Measurements from ENCODE around the gene RGPD3.
"Not testable (repeated sequence)": the region's sequence is repeated elsewhere in the genome, so short reads cannot be mapped to it uniquely, and the experiment has no call there.

RGPD3 gene

DNA sequence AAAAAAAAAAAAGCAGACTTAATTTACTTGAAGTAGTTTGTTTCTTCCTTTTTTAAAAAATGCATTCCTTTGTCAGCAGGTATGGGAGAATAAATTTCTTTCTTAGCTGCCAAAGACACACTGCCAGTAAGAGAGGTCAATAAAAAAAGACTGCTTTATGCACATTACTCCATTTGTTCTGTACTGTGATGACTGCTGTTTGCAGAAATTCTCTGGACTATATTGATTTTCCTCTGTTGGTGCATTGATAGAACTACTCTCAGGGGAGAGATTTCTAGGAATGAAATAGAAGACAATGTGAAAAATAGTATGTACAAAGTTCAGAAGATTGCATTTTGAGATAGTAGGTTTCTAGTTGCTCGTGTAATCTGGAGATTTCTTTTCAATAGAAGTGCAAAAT, 11.3 kb upstream of the RGPD3 start:
- not testable (repeated sequence) for DNase-seq

GRCh38 chr2:106477647-106478046, 9.4 kb upstream of the RGPD3 start:
- not testable (repeated sequence) for DNase-seq

GRCh38 chr2:106470658-106471057, 2.4 kb upstream of the RGPD3 start:
- DNase-seq: not testable (repeated sequence)

GRCh38 chr2:106467516-106467915, 697 bp downstream of the RGPD3 start:
- DNase-seq: not testable (repeated sequence)

DNA sequence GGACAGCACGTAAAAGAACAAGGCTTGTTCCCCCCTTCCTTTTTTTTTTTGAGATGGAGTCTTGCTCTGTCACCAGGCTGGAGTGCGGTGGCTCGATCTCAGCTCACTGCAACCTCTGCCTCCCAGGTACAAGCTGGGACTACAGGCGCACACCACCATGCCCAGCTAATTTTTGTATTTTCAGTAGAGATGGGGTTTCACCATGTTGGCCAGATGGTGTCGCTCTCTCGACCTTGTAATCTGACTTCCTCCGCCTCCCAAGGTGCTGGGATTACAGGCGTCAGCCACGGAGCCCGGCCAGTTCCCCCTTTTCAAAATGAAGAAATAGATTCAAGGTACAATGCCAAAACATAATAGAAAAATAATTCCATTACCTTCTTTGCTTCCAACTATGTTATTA, 6.3 kb downstream of the RGPD3 start:
- not testable (repeated sequence) for DNase-seq

DNA sequence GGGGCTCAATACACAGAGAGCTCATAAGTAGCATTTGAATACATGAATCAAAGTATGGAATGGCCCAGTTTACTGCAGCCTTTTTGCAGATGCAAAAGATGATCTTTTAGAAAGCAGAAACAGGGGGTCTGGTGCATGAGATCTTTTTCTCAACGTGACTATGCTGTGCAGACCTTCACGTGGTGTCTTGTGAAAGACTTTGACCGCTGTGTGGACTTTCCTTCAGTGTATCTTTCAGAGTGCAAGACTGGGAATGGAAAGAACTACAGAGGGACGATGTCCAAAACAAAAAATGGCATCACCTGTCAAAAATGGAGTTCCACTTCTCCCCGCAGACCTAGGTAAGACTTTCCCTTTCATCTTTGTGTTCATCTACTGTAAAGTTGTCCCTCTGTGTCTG, 77.5 kb downstream of the RGPD3 start:
- DNase-seq: not testable (repeated sequence)

DNA sequence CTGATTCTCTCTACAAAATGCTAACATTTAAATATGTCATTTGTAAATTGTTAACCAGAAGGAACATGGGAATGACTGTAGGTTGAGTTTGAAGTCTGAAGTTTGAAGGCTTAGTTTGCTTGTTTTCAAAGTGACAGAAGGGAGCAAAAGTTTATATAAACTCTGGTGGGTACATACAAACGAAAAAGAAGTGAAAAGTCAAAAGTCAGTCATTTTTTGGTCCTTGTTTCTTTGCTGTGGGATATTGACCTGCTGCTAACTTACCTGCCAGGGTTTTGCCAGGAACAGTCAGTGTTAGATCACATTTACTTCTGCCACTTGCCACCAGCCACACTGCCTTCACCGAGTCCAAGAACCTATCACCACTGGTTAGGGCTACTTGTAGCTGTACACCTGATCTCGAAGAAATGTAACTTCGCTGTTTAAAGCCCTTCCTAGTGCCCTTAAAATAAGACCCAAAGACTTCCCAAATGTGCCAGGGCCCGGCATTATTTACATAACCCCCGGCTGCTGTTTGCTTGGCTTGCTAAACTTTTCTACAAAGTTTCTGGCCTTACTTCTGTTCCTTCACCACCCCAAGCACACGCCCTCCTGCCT, 79.3 kb downstream of the RGPD3 start:
- DNase-seq: not testable (repeated sequence)

DNA sequence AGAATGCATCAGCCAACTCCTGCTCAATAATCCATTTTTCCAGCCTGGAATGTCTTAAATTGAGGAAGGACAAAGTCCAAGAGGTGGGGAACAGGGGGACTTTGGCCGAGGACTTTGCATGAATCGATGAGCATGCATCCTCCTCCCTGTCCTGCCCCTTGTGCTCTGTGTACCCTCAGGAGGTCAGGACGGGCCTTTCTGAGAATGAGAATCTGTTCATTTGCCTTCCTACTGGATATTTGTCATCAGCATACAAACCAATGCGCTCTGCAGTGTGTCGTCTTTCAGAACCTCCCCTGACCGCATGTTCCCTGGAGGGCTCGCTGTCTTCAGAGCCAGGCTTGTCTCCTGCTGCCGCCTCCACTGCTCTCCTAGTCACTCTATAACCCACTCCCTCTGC, 83.7 kb downstream of the RGPD3 start:
- DNase-seq: not testable (repeated sequence)

GRCh38 chr2:106381867-106382266, 86.3 kb downstream of the RGPD3 start:
- not testable (repeated sequence) for DNase-seq

- not testable (repeated sequence) for DNase-seq
Observed at GRCh38 chr2:106379567-106379966, 88.6 kb downstream of the RGPD3 start.

GRCh38 chr2:106369182-106369581, 99.0 kb downstream of the RGPD3 start:
- DNase-seq: not testable (repeated sequence)

- DNase-seq: no peak
Observed at GRCh38 chr2:106366204-106366885, 101.9 kb downstream of the RGPD3 start.

- no peak for DNase-seq
Observed at GRCh38 chr2:106363791-106364190, 104.4 kb downstream of the RGPD3 start.

GRCh38 chr2:106362789-106363188, 105.4 kb downstream of the RGPD3 start:
- no peak for DNase-seq

GRCh38 chr2:106359512-106359911, 108.7 kb downstream of the RGPD3 start:
- no peak for DNase-seq

- no peak for DNase-seq
Observed at GRCh38 chr2:106358521-106358920, 109.7 kb downstream of the RGPD3 start.

DNA sequence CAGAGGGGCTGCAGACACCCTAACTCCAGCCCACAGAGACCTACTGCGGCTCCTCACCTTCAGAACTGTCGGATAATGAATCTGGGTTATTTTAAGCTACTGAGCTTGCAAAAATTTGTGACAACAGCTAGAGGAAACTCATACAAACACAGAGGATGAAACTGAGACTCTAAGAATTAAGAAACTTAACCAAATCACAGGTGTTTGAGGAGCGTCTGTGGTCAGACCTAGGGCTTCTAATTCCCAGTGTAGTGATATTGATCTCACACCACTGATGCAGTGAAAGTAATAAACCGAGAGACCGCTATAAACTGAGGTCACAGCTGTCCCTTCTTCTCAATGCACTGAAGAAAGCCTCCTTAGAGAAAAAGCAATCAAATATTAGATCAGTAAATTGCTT, 110.1 kb downstream of the RGPD3 start:
- no peak for DNase-seq

- no peak for DNase-seq
Observed at GRCh38 chr2:106356291-106356690, 111.9 kb downstream of the RGPD3 start.

DNA sequence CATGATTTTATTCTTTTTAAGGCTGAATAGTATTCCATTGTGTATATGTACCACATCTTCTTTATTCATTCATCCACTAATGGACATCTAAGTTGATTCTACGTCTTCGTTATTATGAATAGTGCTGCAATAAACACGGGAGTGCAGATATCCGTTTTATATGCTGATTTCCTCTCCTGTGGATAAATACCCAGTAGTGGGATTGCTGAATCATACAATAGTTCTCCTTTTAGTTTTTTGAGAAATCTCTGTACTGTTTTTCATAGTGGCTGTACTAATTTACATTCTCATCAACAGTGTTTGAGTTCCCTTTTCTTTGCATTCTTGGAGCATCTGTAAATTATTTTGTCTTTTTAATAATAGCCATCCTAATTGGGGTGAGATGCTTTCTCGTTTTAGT, 114.5 kb downstream of the RGPD3 start:
- no peak for DNase-seq

GRCh38 chr2:106350980-106351379, 117.2 kb downstream of the RGPD3 start:
- DNase-seq: no peak

DNA sequence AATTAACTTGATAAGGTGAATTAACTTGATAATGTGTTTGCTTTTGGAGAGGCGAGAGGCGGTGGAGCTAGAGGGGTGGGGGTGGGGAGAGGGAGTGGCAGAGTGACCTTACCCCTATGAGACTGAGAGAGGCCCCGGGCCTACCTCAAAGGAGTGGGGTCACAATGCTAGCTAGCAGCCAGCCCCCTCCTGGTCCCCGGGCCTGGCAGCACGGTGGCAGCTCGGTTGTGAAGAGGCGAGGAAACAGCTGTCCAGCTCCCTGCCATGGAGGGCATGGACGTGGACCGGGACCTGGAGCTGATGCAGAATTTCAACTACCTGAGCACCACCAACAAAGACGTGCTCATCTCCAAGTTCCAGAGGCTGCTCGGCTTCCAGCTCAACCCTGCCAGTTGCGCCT, 123.9 kb downstream of the RGPD3 start:
- DNase-seq: no peak

DNA sequence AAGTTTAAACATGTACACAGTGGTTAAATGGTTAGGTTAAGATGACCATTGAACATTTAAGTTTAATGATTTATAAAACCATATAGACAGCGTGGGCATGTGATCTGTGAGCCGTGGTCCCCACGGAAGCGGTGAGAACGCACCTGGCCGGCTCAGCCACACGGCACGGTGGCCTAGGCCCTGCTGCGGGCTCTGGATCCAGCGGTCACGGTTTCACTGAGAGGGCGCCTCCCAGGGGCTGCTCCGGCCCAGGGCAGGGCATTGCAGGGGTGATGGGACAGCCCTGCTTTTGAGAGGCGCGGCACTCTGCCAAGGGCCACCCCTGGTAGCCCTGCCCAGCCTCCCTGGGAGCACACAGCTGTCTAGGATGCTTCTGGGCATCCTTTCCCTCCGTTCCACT, 124.9 kb downstream of the RGPD3 start:
- no peak for DNase-seq

- DNase-seq: no peak
Observed at GRCh38 chr2:106342831-106343251, 125.4 kb downstream of the RGPD3 start.

- DNase-seq: no peak
Observed at GRCh38 chr2:106341666-106342065, 126.5 kb downstream of the RGPD3 start.

Measured in effector CD8-positive, alpha-beta T cell (primary cell).